Left forelimb (tissue), 1 donor: ENCODE measurements around the gene ASXL2.

Experiments
- DNase-seq: peaks from one replicate; pipeline ENCODE4 v3.0.0-alpha.2; 2018; ENCODE audit warnings: low spot score

Gene ASXL2

DNA sequence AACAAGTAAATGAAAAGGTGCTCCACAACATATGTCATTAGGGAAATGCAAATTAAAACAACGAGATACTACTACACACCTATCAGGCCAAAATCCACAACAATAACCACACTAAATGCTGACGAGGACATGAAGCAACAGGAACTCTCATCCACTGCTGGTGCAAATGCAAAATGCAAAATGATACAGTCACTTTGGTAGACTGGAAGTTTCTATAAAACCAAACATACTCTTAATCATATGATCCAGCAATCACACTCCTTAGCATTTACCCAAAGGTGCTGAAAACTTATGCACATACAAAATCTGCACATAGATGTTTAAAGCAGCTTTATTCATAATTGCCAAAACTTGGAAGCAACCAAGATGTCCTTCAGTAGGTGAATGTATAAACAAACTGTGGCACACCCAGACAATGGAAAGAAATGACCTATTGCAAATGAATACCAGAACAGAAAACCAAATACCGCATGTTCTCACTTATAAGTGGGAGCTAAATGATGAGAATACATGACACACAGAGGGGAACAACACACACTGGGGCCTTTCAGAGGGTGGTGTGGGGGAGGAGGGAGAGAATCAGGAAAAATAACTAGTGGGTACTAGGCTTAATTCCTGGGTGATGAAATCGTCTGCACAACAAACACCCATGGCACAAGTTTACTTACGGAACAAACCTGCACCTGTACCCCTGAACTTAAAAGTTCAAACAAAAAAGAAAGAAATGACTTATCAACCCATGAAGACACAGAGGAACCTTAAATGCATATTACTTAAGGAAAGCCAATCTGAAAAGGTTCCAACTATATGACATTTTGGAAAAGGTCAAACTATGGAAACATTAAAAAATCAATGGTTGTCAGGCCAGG is 80.4 kb downstream of the ASXL2 start:
- DNase-seq, result no peak

DNA sequence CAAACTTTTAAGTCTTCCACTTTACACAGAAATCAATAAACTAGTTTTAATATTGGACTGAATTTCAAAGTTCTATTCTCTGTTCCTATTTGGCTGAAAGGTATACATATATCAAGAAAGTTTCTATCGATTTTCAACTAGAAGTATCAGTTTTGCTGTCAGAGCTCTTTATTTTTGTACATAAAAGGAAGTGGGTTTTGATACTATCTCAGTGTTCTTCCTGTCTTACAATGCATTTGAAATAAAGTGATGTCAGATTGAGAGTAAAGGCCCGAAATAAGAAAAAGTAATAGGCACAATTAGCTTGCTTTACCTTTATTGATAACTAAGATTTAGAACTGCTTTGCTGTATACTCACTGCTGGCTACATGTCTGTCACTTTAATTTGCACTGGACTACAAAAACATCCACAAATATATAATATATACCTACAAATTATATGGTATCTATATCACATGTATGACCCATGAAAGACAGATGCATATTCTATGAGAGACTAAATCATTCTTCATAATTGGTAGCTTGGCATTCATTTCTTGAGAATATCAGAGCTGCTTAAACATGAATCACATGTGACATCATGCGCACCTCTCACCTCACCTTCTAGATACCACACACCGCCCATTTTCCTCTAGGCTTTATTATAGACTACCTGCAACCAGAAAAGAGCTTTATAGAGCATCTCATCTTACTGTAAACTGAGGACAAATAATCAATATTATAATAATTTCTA is 83.6 kb downstream of the ASXL2 start:
- no peak for DNase-seq

DNA sequence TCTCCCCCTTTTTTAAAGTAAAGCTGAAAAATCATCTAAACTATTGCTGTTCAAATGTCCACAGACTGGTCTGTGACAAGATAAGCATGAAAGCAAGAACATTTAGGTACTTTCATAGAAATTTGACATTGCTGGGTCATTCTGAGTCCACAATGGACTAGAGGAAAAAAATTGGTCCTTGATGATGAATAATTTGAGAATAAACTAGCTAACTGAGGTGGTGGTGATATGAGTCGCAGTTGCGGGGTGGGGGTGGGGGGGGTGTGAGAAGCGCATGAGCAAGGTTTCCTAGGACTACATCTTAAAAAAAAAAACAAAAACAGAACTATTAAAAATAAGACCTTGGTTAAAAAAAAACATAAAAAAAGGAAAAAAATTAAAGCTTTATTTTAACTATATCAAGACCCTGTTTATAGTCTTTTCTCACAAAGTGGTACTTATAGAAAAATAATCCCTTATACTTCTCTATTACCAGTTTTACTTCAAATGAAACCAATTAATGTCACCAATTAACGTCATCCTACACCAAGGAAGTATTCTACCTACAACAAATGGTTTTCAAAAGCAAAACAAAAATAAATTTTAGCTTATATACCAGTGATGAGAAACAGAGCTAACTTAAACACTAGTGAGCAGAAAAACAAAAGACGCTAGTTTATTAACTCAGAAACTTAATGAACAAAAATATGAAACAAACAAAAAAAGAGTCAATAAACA is 88.1 kb downstream of the ASXL2 start:
- no peak for DNase-seq

DNA sequence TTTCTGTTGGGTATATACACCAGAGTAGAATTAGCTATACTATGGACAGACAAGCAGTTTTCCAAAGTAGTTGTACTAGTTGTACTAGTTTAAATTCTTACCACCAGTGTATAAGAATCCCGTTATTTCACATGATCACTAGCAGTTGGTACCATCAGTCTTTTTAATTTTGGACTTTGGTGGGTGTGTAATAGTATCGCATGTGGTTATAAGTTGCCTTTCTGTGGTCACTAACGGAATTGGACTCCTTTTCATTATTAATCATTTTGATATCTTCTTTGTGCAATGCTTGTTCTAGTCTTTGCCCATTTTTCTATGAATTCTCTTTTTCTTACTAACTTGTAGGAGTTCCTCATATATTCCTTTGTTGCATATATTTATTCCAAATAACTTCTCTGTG is 89.8 kb downstream of the ASXL2 start:
- DNase-seq, result no peak

DNA sequence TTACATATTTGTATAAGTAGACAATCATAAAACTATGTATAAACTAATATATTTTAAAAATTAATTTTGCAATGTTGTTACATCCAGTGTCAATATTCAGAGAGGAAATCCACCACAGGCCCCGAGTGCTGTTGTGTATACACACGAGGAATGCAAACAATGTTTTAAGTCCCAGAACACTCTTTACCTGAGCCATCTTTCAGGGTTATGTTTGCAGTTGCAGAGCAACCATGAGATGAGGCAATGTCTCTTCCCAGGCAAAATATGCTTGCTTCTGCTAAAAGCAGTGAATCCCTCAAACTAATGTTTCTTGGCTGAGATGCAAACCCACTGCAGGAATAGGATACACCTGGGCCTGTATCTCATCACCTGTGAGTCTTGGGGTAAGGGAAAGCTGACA is 91.3 kb downstream of the ASXL2 start:
- no peak for DNase-seq

DNA sequence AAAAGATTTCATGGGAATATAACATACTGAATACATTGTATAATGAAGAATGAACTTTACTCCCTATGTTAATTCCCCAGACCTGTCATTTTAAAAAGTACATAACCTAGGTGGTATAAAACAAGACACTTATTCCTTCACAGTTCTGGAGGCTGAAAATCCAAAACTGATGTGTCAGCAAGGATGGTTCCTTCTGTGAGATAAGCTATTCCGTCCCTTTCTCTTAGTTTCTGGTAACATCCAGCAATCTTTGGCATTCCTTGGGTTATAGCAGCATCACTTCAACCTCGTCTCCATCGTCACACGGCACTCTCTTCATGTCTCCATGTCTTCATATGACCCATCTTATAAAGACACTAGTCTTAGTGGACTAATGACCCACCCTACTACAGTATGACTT is 93.9 kb downstream of the ASXL2 start:
- no peak for DNase-seq

DNA sequence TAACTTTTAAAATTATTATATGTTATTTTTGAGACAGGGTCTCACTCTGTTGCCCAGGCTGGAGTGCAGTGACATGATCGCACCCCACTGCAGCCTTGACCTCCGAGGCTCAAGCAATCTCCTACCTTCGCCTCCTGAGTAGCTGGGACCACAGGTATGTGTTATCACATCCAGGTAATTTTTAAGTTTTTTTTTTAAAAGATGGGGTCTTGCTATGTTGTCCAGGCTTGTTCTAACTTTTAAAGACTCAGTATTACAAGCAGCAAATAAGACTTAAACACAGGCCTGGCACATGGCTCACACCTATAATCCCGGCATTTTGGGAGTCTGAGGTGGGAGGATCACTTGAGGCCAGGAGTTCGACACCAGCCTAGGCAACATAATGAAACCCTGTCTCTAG is 101.2 kb downstream of the ASXL2 start:
- DNase-seq, result no peak

DNA sequence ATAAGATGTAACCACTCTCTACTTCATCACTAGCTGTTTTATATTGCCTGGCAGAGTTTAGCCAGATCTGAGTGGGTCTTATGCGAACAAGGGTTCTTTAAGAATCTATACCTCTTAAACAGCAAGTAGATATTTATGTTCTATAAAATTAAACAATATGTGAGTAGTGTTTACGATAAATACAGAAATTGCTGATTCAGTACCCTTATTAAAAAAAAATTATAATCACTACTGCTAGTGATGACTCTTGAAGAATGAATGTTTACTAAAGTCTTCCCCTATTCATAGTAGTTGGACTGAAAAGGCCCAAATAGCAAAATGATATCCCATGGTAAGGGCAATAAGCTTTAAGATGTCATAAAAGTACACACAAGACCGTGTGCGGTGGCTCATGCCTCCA is 106.2 kb downstream of the ASXL2 start:
- no peak for DNase-seq

DNA sequence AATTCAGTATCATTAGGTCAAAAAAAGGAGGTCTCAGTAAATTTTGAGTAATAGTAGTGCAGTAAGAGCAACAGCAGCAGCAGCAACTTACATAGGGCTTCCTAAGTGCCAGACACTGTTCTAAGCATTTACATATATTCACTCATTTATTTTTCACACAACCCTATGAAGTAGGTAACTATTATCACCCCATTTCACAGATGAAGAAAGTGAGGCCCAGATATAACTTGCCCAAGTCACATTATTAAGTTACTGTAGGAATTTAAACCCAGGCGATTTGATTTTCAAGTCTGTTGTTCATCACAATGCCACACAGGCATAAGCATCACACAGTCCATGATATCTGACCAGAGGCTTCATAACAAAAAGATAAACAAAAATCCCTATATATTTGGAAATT is 114.7 kb downstream of the ASXL2 start:
- no peak for DNase-seq

DNA sequence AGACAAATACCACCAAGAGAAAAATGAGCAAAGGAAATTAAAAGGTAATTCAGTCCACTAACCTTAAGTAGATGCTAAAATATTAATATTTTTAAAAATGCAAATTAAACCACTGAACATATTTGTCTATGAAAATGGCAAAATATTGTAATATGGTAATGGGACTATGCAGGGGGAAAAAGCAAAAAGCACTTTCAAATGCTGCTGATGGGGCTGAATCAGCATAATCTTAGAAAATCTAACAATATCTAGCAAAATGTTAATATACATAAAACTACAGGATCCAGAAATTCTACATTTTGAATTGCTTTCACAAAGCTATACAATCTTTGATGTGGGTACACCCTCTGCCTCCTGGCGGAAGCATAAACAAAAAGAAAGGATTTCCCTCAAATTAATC is 118.0 kb downstream of the ASXL2 start:
- no peak for DNase-seq

DNA sequence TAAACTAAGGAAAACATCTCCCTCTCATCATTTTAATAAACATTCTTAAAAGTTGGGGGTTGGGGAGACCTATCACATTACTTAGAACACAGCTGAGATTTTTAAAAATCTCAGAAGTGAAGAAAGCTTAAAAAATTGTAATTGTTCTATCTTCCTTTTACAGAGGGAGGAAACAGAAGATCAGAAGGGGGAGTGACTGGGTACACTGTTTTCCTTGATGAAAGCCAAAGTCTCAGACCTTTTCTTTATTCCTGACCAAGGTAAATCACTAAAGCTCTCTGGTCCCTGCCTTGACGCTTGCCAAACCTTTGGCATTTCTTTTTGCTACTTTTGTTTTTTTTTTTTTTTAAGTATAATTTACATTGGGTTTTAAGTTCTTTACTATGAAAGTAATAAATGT is 119.9 kb downstream of the ASXL2 start:
- DNase-seq, result no peak

DNA sequence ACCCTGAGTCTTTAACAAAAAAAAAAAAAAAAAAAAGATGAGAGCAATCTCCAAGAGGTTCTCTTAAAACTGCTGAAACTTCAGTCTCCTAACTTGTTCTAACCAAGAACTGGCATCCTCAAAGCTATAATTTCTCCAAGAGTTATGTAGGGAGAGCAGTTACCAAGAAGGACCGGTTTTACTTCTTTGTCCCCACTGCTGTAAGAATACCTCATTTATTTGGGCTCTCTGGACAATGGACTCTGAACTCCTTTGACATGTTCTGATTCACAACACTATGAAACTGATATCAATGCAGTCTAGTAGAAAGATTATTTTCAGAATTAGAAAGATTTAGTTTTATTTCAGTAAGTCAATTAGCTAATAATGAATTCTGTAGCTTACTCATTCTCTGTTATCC is 120.4 kb downstream of the ASXL2 start:
- DNase-seq, result no peak

DNA sequence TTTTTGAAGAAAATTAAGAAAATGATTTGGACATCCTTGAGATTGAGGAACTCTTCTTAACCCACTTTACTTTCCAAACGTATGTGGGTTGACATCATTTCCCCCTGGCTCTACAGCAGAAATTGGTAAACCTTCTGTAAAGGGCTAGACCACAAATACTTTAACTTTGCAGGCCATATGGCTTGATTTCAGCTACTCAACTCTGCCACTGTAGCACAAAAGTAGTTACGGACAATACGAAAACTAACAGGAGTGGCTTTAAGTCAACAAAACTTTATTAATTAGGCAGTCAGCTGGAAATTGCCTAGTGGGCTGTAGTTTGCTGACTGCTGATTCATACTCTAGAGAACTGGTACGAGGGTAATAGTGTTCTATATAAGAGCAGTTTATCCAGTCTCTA is 121.8 kb downstream of the ASXL2 start:
- DNase-seq, result no peak

DNA sequence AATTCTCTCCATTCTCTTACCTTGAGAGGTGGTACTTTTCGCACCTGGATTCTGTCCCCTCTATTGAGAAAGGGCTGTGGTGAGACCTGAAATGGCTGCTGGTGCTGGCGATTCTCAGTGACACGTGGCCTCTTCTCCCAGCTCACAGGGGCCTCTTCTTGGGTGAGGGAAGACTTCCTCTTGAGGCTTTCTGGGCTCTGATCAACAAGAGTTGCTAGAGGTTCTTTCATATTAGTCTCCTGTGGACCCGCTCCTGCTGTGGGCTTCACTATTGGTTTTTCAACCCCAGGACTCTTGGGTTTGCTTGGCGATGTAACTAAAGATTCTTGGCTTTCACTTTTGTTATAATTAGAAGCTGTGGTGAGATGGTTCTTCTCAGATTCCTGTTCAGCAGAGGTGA is 128.6 kb downstream of the ASXL2 start:
- no peak for DNase-seq

DNA sequence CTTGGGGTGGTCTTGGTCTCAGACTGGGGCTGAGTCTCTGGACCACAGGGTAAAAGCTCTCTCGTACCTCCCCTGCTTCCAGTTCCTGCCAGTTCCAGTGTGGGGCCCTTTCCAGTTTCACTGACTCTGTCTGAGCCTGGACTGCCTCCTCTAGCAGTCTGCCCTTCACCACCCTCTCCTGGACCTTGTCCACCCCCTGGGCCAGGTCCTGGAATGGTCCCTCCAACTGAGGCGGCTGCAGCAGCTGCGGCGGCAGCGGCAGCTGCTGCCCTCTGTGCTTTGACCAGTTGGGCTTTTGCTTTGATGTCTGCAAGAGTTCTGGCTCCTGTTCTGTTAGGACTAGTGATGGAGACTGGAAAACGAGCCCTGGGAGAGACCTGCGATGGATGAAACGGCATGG is 134.2 kb downstream of the ASXL2 start:
- DNase-seq, result no peak

DNA sequence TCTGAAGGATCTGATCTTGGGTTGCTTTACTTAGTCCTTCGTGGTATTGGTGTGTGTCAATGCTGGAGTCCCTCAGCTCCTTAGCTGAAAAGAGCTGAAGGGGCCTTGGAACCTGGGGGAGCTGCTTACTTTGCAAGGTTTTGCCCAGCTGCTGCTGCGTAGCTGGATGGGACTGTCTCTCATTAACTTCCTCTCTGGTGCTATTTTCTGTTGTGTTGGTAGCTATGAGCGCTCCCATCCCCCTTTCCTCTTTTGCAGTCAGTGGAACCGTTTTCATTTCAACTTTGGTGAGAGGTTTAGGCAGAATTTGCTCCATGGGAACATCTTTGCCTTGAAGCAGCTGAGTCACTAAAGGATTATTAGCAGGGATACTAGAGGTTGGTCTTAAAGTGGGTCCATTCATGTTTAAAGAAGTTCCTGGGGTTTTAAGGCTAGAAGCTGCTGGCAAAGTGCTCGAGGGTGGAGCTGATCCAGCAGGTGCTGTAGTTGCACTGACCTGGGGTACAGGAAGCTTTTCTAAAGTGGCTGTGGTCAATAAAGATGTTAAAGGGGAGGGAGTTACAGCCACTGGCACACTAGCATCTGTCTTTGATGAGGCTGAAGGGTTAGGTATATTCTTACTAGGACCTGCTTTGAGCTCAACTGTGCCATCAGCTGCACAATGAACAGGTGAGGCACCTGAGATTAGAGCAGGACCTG is 135.0 kb downstream of the ASXL2 start:
- DNase-seq, result no peak

DNA sequence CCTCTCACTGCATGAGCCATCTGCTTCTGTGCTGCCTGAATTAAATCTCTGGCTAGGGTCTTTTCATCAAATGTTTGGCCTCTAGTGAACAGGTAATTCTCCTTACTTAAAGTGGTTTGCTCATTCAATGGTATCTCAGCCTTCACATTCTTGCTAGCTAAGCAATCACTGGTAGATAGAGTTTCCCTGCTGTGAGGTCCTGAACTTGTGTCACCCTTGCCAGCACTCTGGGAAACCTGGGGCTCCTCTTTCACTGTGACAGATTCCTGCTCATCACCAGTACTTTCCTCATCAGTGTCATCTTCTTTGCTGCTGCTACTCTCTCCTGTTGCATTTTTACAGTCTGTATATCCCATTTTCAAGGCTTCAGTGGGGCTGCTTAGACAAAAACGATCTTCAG is 135.8 kb downstream of the ASXL2 start:
- DNase-seq, result no peak

DNA sequence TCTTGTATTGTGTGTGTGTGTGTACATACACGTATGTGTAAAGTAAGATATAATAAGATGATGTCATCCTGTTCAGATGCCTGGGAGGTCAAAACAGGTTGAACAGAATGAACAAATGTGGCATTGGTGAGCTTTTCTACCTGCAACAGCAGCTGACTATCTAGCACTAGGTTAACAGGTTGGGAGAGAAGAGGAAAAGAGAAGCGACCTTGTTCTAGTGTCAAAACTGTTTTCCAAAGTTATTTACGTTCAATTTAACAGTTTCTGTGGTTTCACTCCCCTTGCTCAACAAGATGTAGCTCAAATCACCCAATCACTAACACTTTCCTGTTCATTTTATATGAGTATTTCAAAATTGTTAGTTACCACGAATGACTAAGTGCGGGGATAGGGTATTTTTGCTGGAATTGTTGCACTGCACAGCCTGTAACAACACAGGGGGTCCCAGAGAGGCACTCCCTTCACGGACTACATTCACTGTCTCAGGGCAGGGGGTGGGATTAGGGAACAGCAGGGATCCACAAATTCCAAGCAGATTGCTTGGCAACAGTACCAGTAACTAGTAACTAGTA is 137.4 kb downstream of the ASXL2 start:
- no peak for DNase-seq

DNA sequence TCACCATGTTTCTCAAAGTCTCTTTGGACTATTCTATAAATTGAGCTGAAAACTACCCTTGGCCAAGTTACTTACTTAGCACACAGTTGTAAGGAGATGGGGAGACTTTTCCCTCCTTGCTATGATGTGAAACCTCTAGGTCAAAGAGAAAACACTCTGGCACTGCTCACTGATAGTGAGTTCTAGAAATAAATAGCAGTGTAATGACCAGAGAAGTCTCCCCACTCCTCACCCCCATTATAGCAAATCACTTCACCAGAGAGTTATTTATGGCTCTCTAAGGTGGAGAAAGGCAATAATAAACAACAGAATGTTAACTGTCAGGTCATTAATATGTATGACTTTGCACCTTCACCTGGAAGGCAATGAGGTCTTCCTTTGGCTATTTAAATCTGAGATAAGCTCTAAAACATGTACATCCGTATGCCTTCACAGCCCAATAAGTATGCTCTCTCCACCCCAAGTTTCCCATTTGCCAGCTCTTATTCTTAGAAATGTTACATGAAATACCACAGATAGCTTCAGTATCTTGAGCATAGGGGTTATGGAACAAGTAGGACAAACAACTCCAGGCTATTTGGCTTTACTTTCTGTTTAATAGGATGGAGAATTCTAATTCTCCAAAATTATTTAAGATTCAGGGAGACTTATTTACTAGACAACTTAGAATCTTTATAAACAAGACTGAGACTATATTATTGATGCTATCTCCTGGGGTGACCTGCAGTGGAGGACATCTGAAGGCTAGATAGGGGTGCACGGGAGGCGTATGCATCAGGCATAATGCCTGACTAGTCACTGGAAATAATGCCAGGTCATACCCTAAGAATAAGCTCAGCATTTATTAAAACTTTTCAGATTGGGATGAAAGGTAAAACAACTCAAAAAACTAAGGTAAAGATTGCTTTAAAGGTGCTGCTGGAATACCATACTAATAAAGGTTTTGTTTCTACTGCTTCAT is 139.6 kb downstream of the ASXL2 start:
- no peak for DNase-seq

DNA sequence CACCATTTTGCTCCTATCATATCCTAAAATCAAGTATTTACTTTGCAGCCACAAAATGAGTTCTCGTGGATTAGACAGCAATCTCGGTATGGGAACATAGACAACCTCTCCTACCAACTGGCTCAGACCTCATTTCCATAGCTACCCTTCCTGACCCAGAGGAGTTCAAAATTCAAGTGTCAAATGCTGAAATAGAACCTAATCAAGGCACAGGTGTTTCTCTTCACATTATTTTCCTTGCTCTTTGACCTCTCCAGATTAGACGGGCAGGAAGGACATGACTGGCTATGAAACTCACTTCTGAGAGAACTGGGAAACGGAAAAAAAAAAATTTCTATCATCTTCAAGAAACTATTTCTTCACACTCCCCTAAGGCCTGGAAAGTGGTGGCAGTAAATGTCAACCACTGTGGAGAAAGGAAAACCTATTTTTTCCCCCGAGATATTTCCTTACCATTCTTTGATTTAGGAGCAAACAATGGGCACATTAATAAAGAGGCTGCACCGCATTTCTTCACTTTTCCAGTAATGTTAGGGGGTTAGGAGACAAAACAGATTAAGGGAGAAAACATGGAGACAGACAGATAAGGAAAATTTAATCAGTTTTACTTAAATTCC is 141.3 kb downstream of the ASXL2 start:
- DNase-seq, result no peak
